ENCODE data around the gene COMT.

COMT gene

GRCh38 chr22:19981961-19982920 is 40.7 kb downstream of the COMT start:
- no peak for TF ChIP-seq GATA2 (IDR thresholded peaks at IDR 0.05; ENCODE audit: low read depth, low read length)
- no peak for TF ChIP-seq GATA3 (IDR thresholded peaks at IDR 0.05; ENCODE audit: low read depth, low read length)

- TF ChIP-seq GATA2 (IDR thresholded peaks at IDR 0.05; ENCODE audit: low read depth, low read length) (no peak), GATA3 (IDR thresholded peaks at IDR 0.05; ENCODE audit: low read depth, low read length) (no peak)
Measured at GRCh38 chr22:19982991-19983578, 41.5 kb downstream of the COMT start.

- no peak for TF ChIP-seq GATA2 (IDR thresholded peaks at IDR 0.05; ENCODE audit: low read depth, low read length)
Measured at GRCh38 chr22:19983741-19984140, 42.2 kb downstream of the COMT start.

GRCh38 chr22:19984201-19984753 is 42.7 kb downstream of the COMT start:
- TF ChIP-seq GATA2 (IDR thresholded peaks at IDR 0.05; ENCODE audit: low read depth, low read length) (no peak), GATA3 (IDR thresholded peaks at IDR 0.05; ENCODE audit: low read depth, low read length) (no peak)

GRCh38 chr22:19984851-19985811 is 43.6 kb downstream of the COMT start:
- TF ChIP-seq GATA3 (IDR thresholded peaks at IDR 0.05; ENCODE audit: low read depth, low read length) (no peak), GATA2 (IDR thresholded peaks at IDR 0.05; ENCODE audit: low read depth, low read length) (no peak)

- TF ChIP-seq GATA3 (IDR thresholded peaks at IDR 0.05; ENCODE audit: low read depth, low read length) (no peak), GATA2 (IDR thresholded peaks at IDR 0.05; ENCODE audit: low read depth, low read length) (no peak)
Measured at GRCh38 chr22:19986011-19986409, 44.4 kb downstream of the COMT start.

- TF ChIP-seq GATA3 (IDR thresholded peaks at IDR 0.05; ENCODE audit: low read depth, low read length): no peak
- TF ChIP-seq GATA2 (IDR thresholded peaks at IDR 0.05; ENCODE audit: low read depth, low read length): no peak
Measured at GRCh38 chr22:19986410-19987341, 45.1 kb downstream of the COMT start.

GRCh38 chr22:19987394-19988306 is 46.1 kb downstream of the COMT start:
- TF ChIP-seq GATA2 (IDR thresholded peaks at IDR 0.05; ENCODE audit: low read depth, low read length): no peak
- TF ChIP-seq GATA3 (IDR thresholded peaks at IDR 0.05; ENCODE audit: low read depth, low read length): no peak

- TF ChIP-seq GATA2 (IDR thresholded peaks at IDR 0.05; ENCODE audit: low read depth, low read length) (no peak), GATA3 (IDR thresholded peaks at IDR 0.05; ENCODE audit: low read depth, low read length) (no peak)
Measured at GRCh38 chr22:19988331-19988808, 46.8 kb downstream of the COMT start.

GRCh38 chr22:19988965-19989724 is 47.6 kb downstream of the COMT start:
- TF ChIP-seq GATA3 (IDR thresholded peaks at IDR 0.05; ENCODE audit: low read depth, low read length) (no peak), GATA2 (IDR thresholded peaks at IDR 0.05; ENCODE audit: low read depth, low read length) (no peak)

- TF ChIP-seq GATA3 (IDR thresholded peaks at IDR 0.05; ENCODE audit: low read depth, low read length) (no peak), GATA2 (IDR thresholded peaks at IDR 0.05; ENCODE audit: low read depth, low read length) (no peak)
Measured at GRCh38 chr22:19989725-19990067, 48.1 kb downstream of the COMT start.
